Muscle of leg (tissue), 11 donors: ENCODE data around the gene DDX51. TPM values are rescaled to one million over a fixed set of nuclear protein-coding genes. Genes with fewer than 3 reads are reported as not detected.

Source experiments
- DNase-seq: peaks from one replicate; pipeline ENCODE4 v3.0.0; 2013
- H3K27ac ChIP-seq: one replicate; pipeline ENCODE4 v1.5.1; 2013; ENCODE audit warnings: mild to moderate bottlenecking, low read length, control low read depth
- H3K27me3 ChIP-seq: one replicate; pipeline ENCODE4 v1.6.1; 2013; ENCODE audit warnings: low read length; ENCODE audit not compliant: control insufficient read depth, insufficient read depth
- H3K36me3 ChIP-seq: one replicate; pipeline ENCODE4 v1.6.1; 2013; ENCODE audit warnings: low read length; ENCODE audit not compliant: control insufficient read depth, insufficient read depth
- H3K4me1 ChIP-seq: one replicate; pipeline ENCODE4 v1.6.1; 2013; ENCODE audit warnings: low read length; ENCODE audit not compliant: control insufficient read depth, insufficient read depth
- H3K4me3 ChIP-seq: one replicate; pipeline ENCODE4 v1.5.1; 2013; ENCODE audit warnings: low read length, control low read depth
- H3K9me3 ChIP-seq: replicated peaks from 2 replicates; pipeline ENCODE4 v1.6.1; 2013; ENCODE audit warnings: low read depth, low read length; ENCODE audit not compliant: control insufficient read depth
- WGBS: methylation state at CpG from one replicate; pipeline ENCODE4 v1.1.5; 2013; ENCODE audit warnings: missing lambda C conversion rate; ENCODE audit not compliant: insufficient coverage; 5-methylcytosine and 5-hydroxymethylcytosine counted together
- polyA plus RNA-seq, 8 donors: library from polyadenylated mRNA; unstranded; fragments of 120-200 nt; gene quantifications; one replicate each; pipeline versions ENCODE4 v1.2.1 to v1.2.3, GENCODE V29; 2013; ENCODE audit warnings: inconsistent platforms in 1 of 8, low replicate concordance in 1 of 8; ENCODE audit not compliant: insufficient read length in 8 of 8, insufficient read depth in 1 of 8
- total RNA-seq: library from RNA; stranded (reverse); fragments of 120-200 nt; gene quantifications from one replicate; pipeline ENCODE4 v1.2.4, GENCODE V29; 2013

DDX51 gene
- total and polyA plus RNA-seq, 9 donors = 5.7 to 18.0 (median 14.3) TPM

- no peak overlapping the region for H3K4me3 ChIP-seq
- no peak for DNase-seq
- H3K4me1 ChIP-seq = peaks cover 13% of the 10 kb centered on the region
- no peaks in the 10 kb centered on the region for H3K36me3 ChIP-seq
- WGBS = 83% methylated on average over 33 of the region's 35 CpGs
- H3K9me3 ChIP-seq = no peaks in the 10 kb centered on the region
- peaks cover 43% of the 10 kb centered on the region for H3K27me3 ChIP-seq
- no peak overlapping the region for H3K27ac ChIP-seq
Measured at GRCh38 chr12:132187646-132188450, 43.7 kb upstream of the DDX51 start.

- DNase-seq = no peak
- H3K27ac ChIP-seq = no peak overlapping the region
- H3K4me3 ChIP-seq = no peak overlapping the region
- H3K4me1 ChIP-seq = peaks cover 13% of the 10 kb centered on the region
- 86% methylated on average over 37 of the region's 39 CpGs for WGBS
- H3K27me3 ChIP-seq = peaks cover 49% of the 10 kb centered on the region
- H3K9me3 ChIP-seq = no peaks in the 10 kb centered on the region
- no peaks in the 10 kb centered on the region for H3K36me3 ChIP-seq
Measured at GRCh38 chr12:132186857-132187620, 42.9 kb upstream of the DDX51 start.

- peaks cover 13% of the 10 kb centered on the region for H3K4me1 ChIP-seq
- H3K36me3 ChIP-seq = no peaks in the 10 kb centered on the region
- no peak overlapping the region for H3K27ac ChIP-seq
- no peak overlapping the region for H3K4me3 ChIP-seq
- H3K9me3 ChIP-seq = no peaks in the 10 kb centered on the region
- no peak for DNase-seq
- peaks cover 44% of the 10 kb centered on the region for H3K27me3 ChIP-seq
- 60% methylated on average over 14 of the region's 24 CpGs for WGBS
Measured at GRCh38 chr12:132186208-132186856, 42.2 kb upstream of the DDX51 start.

GRCh38 chr12:132185705-132186104, 41.6 kb upstream of the DDX51 start:
- Histone ChIP-seq H3K9me3 (no peaks in the 10 kb centered on the region), H3K36me3 (no peaks in the 10 kb centered on the region), H3K4me3 (no peak overlapping the region), H3K4me1 (peaks cover 11% of the 10 kb centered on the region), H3K27ac (no peak overlapping the region), H3K27me3 (peaks cover 42% of the 10 kb centered on the region)
- 73% methylated on average over 13 of the region's 16 CpGs for whole genome bisulfite sequencing
- no peak for DNase-seq

- Histone ChIP-seq H3K27me3 (peaks cover 48% of the 10 kb centered on the region), H3K4me1 (peaks cover 11% of the 10 kb centered on the region), H3K27ac (no peak overlapping the region), H3K36me3 (no peaks in the 10 kb centered on the region), H3K4me3 (no peak overlapping the region), H3K9me3 (no peaks in the 10 kb centered on the region)
- no peak for DNase-seq
- WGBS = 69% methylated on average over 2 of the region's 10 CpGs
Measured at GRCh38 chr12:132182711-132183365, 38.7 kb upstream of the DDX51 start.

- Histone ChIP-seq H3K4me3 (no peak overlapping the region), H3K27ac (no peak overlapping the region), H3K4me1 (peaks cover 11% of the 10 kb centered on the region), H3K27me3 (peaks cover 48% of the 10 kb centered on the region), H3K36me3 (no peaks in the 10 kb centered on the region), H3K9me3 (no peaks in the 10 kb centered on the region)
- DNase-seq = no peak
- 90% methylated on average over 21 of the region's 21 CpGs for WGBS
Measured at GRCh38 chr12:132182206-132182710, 38.1 kb upstream of the DDX51 start.

- WGBS = 89% methylated on average over 7 of the region's 33 CpGs
- no peaks in the 10 kb centered on the region for H3K36me3 ChIP-seq
- no peaks in the 10 kb centered on the region for H3K9me3 ChIP-seq
- DNase-seq = no peak
- no peak overlapping the region for H3K4me3 ChIP-seq
- peaks cover 48% of the 10 kb centered on the region for H3K27me3 ChIP-seq
- peaks cover 11% of the 10 kb centered on the region for H3K4me1 ChIP-seq
- H3K27ac ChIP-seq = no peak overlapping the region
Measured at GRCh38 chr12:132181570-132182200, 37.6 kb upstream of the DDX51 start.

GRCh38 chr12:132180648-132181546, 36.8 kb upstream of the DDX51 start:
- Histone ChIP-seq H3K9me3 (no peaks in the 10 kb centered on the region), H3K4me1 (peaks cover 11% of the 10 kb centered on the region), H3K27ac (no peak overlapping the region), H3K4me3 (no peak overlapping the region), H3K36me3 (no peaks in the 10 kb centered on the region), H3K27me3 (peaks cover 50% of the 10 kb centered on the region)
- WGBS = 80% methylated on average over 29 of the region's 30 CpGs
- DNase-seq = no peak
